Spleen (tissue), 11 donors: ENCODE measurements around the gene NECTIN4. TPM values are rescaled to one million over a fixed set of nuclear protein-coding genes. Genes with fewer than 3 reads are reported as not detected.

ENCODE experiments used
- DNase-seq: peaks from one replicate; pipeline ENCODE4 v3.0.0-alpha.2; 2020
- H3K27ac ChIP-seq, 8 donors: fragments of 200-600 bp; sonication (generic) in 7 of 8; 1 replicate in 4 of 8; 2 replicates in 4 of 8; pipeline versions ENCODE4 v1.5.0 to v1.8.0; 2016 to 2021; ENCODE audit warnings: inconsistent platforms in 4 of 8, mild to moderate bottlenecking in 4 of 8, moderate library complexity in 1 of 8
- H3K27me3 ChIP-seq, 7 donors: fragments of 200-600 bp; sonication (generic) in 6 of 7; replicated peaks in 1 of 7; 1 replicate in 4 of 7; 2 replicates in 3 of 7; pipeline versions ENCODE4 v1.5.0 to v1.8.0; 2016 to 2021; ENCODE audit warnings: inconsistent platforms in 3 of 7, mild to moderate bottlenecking in 1 of 7
- H3K36me3 ChIP-seq, 6 donors: fragments of 200-600 bp; sonication (generic) in 5 of 6; 1 replicate in 4 of 6; 2 replicates in 2 of 6; pipeline versions ENCODE4 v1.5.0 to v1.8.0; 2016 to 2021; ENCODE audit warnings: inconsistent platforms in 2 of 6
- H3K4me1 ChIP-seq, 6 donors: fragments of 200-600 bp; sonication (generic) in 5 of 6; 1 replicate in 3 of 6; 2 replicates in 3 of 6; pipeline versions ENCODE4 v1.5.0 to v1.8.0; 2016 to 2021; ENCODE audit warnings: inconsistent platforms in 3 of 6
- H3K4me3 ChIP-seq, 8 donors: fragments of 200-600 bp; sonication (generic) in 7 of 8; 1 replicate in 4 of 8; 2 replicates in 4 of 8; pipeline versions ENCODE4 v1.5.0 to v1.8.0; 2016 to 2021; ENCODE audit warnings: inconsistent platforms in 4 of 8, mild to moderate bottlenecking in 4 of 8, moderate library complexity in 2 of 8
- H3K9me3 ChIP-seq, 8 donors: fragments of 200-600 bp; sonication (generic) in 7 of 8; 1 replicate in 4 of 8; 2 replicates in 4 of 8; pipeline versions ENCODE4 v1.5.0 to v1.8.0; 2016 to 2021; ENCODE audit warnings: inconsistent platforms in 4 of 8
- CTCF ChIP-seq, 11 experiments: fragments of 200-600 bp in 7 of 11; fragments of 450-650 bp in 4 of 11; sonication (generic) in 4 of 11; IDR thresholded peaks in 8 of 11; conservative IDR thresholded peaks in 3 of 11; 1 replicate in 7 of 11; 2 replicates in 4 of 11; pipeline versions ENCODE4 v1.4.0 to v1.8.0; 2016 to 2021; ENCODE audit warnings: antibody characterized with exemption in 11 of 11, inconsistent platforms in 4 of 11, mild to moderate bottlenecking in 1 of 11
- POLR2A ChIP-seq, 3 donors: fragments of 450-650 bp; IDR thresholded peaks; one replicate each; pipeline ENCODE4 v1.5.1; 2017; ENCODE audit warnings: antibody characterized with exemption in 3 of 3, mild to moderate bottlenecking in 1 of 3
- POLR2AphosphoS5 ChIP-seq, 3 donors: sonication (generic); formaldehyde crosslinking; IDR thresholded peaks; one replicate each; pipeline ENCODE4 v1.5.1; 2017; ENCODE audit warnings: antibody characterized with exemption in 3 of 3
- WGBS, 5 donors: extraction: QIAGEN DNeasy Blood & Tissue Kit in 3 of 5; methylation state at CpG; one replicate each; pipeline versions ENCODE4 v1.1.5 to v1.1.7; 2013 to 2018; 5-methylcytosine and 5-hydroxymethylcytosine counted together
- intact Hi-C: fragments of 100-400 bp; cut with DNase I; formaldehyde crosslinking; loops from one replicate; pipeline ENCODE4 v1.15.0; 2023; ENCODE audit warnings: low total_unique reads
- polyA plus RNA-seq, 3 donors: library from polyadenylated mRNA; stranded (reverse); fragments of 200-250 nt; gene quantifications; one replicate each; pipeline ENCODE4 v1.2.1, GENCODE V29; 2013
- total RNA-seq, 7 donors: library from RNA; depleted of rRNA in 3 of 7; stranded (reverse); fragments of >200 nt in 3 of 7; fragmentation: NEBNext Ultra II Directional in 4 of 7; extraction: Animal tissue kit (Norgen Biotek cat#: 25700) in 4 of 7; gene quantifications; one replicate each; pipeline versions ENCODE4 v1.1.0 to v1.2.1, GENCODE V29; 2016 to 2021
- donor health status: healthy with polysubstance abuse.
- donor health status: DM: no; HTN: no; CAD: no; lungs with moderate emphysema.
- donor health status: DM: no; HTN: no; CAD: no.
- donor health status: Bipolar disorder and iron deficiency.
- donor health status: healthy.
- donor health status: DM: no; HTN: no; CAD: no.
- donor health status: DM: yes; HTN: yes; CAD: no.

The NECTIN4 gene
- total and polyA plus RNA-seq, 10 donors, result 0.03 to 0.06 (median 0.04) TPM; not detected in 7

GRCh38 chr1:161079436-161080110 is 9.8 kb downstream of the NECTIN4 start:
- H3K36me3 ChIP-seq, result no peaks in the 10 kb centered on the region
- no peak for DNase-seq
- H3K27me3 ChIP-seq, result peaks cover 0 to 9% (median 0%) of the 10 kb centered on the region in 7 donors
- WGBS, 5 donors, result 68 to 78% (median 72%) methylated on average over 36 to 41 of the region's 41 CpGs
- H3K4me3 ChIP-seq, result no peak overlapping the region
- peaks cover 0 to 15% (median 0%) of the 10 kb centered on the region in 6 donors for H3K4me1 ChIP-seq
- H3K27ac ChIP-seq, result no peak overlapping the region
- TF ChIP-seq CTCF (IDR thresholded peaks at IDR 0.05 in 8 of 11, conservative IDR thresholded peaks at IDR 0.05 in 3 of 11), result no peak
- no peak for TF ChIP-seq POLR2A (IDR thresholded peaks at IDR 0.05)
- no peak for TF ChIP-seq POLR2AphosphoS5 (IDR thresholded peaks at IDR 0.05)
- intact Hi-C loops, result no loop called here
- H3K9me3 ChIP-seq, result no peaks in the 10 kb centered on the region

- H3K27ac ChIP-seq, result no peak overlapping the region
- H3K36me3 ChIP-seq, result no peaks in the 10 kb centered on the region
- no peak overlapping the region for H3K4me3 ChIP-seq
- intact Hi-C loops, result no loop called here
- DNase-seq, result no peak
- H3K9me3 ChIP-seq, result no peaks in the 10 kb centered on the region
- H3K4me1 ChIP-seq, result no peaks in the 10 kb centered on the region
- no peak for TF ChIP-seq CTCF (IDR thresholded peaks at IDR 0.05 in 8 of 11, conservative IDR thresholded peaks at IDR 0.05 in 3 of 11)
- no peak for TF ChIP-seq POLR2A (IDR thresholded peaks at IDR 0.05)
- no peak for TF ChIP-seq POLR2AphosphoS5 (IDR thresholded peaks at IDR 0.05)
- peaks cover 0 to 9% (median 0%) of the 10 kb centered on the region in 7 donors for H3K27me3 ChIP-seq
- WGBS, 5 donors, result 77 to 89% (median 84%) methylated on average over 5 to 9 of the region's 9 CpGs
These were observed 11.9 kb downstream of the NECTIN4 start for GRCh38 chr1:161077426-161077825.

- no peaks in the 10 kb centered on the region for H3K36me3 ChIP-seq
- H3K4me1 ChIP-seq, result peaks cover 0 to 9% (median 7%) of the 10 kb centered on the region in 6 donors
- peaks cover 0 to 9% (median 0%) of the 10 kb centered on the region in 7 donors for H3K27me3 ChIP-seq
- H3K4me3 ChIP-seq, result no peak overlapping the region
- H3K27ac ChIP-seq, result no peak overlapping the region
- intact Hi-C loops, result no loop called here
- H3K9me3 ChIP-seq, result no peaks in the 10 kb centered on the region
- TF ChIP-seq CTCF (IDR thresholded peaks at IDR 0.05 in 8 of 11, conservative IDR thresholded peaks at IDR 0.05 in 3 of 11) (no peak), POLR2AphosphoS5 (IDR thresholded peaks at IDR 0.05) (no peak), POLR2A (IDR thresholded peaks at IDR 0.05) (no peak)
- DNase-seq, result no peak
These were observed 12.9 kb downstream of the NECTIN4 start for GRCh38 chr1:161076410-161076809.

GRCh38 chr1:161074676-161075368 is 14.5 kb downstream of the NECTIN4 start:
- peaks cover 0 to 25% (median 18%) of the 10 kb centered on the region in 6 donors for H3K4me1 ChIP-seq
- H3K27me3 ChIP-seq, result peaks cover 0 to 9% (median 0%) of the 10 kb centered on the region in 7 donors
- TF ChIP-seq POLR2AphosphoS5 (IDR thresholded peaks at IDR 0.05), result no peak
- no peak for TF ChIP-seq POLR2A (IDR thresholded peaks at IDR 0.05)
- TF ChIP-seq CTCF (IDR thresholded peaks at IDR 0.05 in 8 of 11, conservative IDR thresholded peaks at IDR 0.05 in 3 of 11), result no peak
- H3K36me3 ChIP-seq, result no peaks in the 10 kb centered on the region
- no peak overlapping the region for H3K27ac ChIP-seq
- no peak for DNase-seq
- 84 to 92% (median 87%) methylated on average over 12 of the region's 12 CpGs for WGBS, 5 donors
- no peaks in the 10 kb centered on the region for H3K9me3 ChIP-seq
- no peak overlapping the region for H3K4me3 ChIP-seq
- intact Hi-C loops, result no loop called here
